ENCODE measurements around the gene MSLN.

MSLN gene

DNA sequence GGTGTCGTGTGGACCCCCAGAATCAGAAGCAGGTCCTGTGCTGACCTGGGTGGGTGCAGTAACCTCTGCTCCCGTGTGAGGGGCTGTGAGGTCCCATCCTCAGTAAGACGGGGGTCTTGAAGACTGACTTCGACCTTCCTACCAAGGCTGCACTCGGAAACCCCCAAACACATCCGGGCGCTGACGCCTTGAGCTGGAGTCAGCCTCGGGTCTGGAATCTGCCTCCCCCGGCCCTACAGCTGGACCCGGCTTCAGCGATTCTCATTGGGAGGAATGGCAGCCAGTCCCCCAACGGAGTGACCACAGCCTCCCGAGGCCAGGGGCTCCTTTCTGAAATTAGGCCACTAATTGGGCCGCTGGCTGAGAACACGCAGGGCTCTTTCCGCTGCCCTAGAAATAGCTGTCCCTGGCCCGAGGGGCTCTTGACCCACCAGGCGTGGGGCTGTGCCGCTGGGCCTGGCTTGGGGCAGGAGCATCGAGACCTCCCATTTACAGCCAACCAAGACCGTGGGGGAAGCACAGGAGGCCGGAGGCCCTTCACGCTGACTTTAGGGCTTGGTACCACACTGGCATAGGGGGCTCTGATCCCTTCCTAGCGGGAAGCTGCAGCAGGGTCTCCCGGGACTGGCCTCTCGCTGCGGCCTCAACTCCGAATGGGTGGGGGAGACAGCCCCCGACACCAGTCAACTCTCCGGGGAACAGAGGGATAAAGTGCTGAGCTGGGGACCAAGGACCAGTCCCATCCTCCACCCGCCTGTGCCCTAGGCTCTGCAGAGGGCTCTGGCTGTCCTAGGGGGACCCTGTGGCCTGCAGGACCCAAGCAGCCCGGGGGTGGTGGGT, 42.6 kb downstream of the MSLN start:
- Histone ChIP-seq H3K36me3 (ENCODE audit: low read depth) (no peaks in the 10 kb centered on the region), H3K27ac (ENCODE audit: poor library complexity, severe bottlenecking) (no peak overlapping the region), H3K27me3 (ENCODE audit: insufficient read depth, poor library complexity, severe bottlenecking) (peaks cover 52% of the 10 kb centered on the region), H3K4me1 (ENCODE audit: insufficient read depth, poor library complexity, severe bottlenecking) (no peaks in the 10 kb centered on the region), H3K9me3 (ENCODE audit: severe bottlenecking) (no peaks in the 10 kb centered on the region), H3K4me3 (ENCODE audit: severe bottlenecking) (no peak overlapping the region)
- TF ChIP-seq, protein P1, sequence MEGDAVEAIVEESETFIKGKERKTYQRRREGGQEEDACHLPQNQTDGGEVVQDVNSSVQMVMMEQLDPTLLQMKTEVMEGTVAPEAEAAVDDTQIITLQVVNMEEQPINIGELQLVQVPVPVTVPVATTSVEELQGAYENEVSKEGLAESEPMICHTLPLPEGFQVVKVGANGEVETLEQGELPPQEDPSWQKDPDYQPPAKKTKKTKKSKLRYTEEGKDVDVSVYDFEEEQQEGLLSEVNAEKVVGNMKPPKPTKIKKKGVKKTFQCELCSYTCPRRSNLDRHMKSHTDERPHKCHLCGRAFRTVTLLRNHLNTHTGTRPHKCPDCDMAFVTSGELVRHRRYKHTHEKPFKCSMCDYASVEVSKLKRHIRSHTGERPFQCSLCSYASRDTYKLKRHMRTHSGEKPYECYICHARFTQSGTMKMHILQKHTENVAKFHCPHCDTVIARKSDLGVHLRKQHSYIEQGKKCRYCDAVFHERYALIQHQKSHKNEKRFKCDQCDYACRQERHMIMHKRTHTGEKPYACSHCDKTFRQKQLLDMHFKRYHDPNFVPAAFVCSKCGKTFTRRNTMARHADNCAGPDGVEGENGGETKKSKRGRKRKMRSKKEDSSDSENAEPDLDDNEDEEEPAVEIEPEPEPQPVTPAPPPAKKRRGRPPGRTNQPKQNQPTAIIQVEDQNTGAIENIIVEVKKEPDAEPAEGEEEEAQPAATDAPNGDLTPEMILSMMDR (IDR thresholded peaks at IDR 0.05; ENCODE audit: poor library complexity, severe bottlenecking): no peak
- ATAC-seq (ENCODE audit: low read depth) (no peak), DNase-seq (ENCODE audit: low spot score) (no peak)

DNA sequence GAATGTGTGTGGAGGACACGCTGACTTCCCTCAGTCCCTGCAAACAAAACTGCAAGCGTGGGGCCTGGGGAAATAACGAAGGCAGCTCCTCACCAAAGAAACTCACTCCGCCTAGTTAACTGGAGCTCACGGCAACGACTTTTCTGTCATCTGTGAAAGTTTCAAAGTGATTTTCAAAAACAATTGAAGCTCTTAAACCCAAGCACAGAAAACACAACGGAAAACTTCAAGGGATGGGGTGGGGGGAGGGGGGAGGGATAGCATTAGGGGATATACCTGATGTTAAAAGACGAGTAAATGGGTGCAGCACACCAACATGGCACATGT, 43.2 kb downstream of the MSLN start:
- TF ChIP-seq, protein P1 (IDR thresholded peaks at IDR 0.05; ENCODE audit: poor library complexity, severe bottlenecking): no peak
- Histone ChIP-seq H3K36me3 (ENCODE audit: low read depth) (no peaks in the 10 kb centered on the region), H3K4me1 (ENCODE audit: insufficient read depth, poor library complexity, severe bottlenecking) (no peaks in the 10 kb centered on the region), H3K27me3 (ENCODE audit: insufficient read depth, poor library complexity, severe bottlenecking) (peaks cover 52% of the 10 kb centered on the region), H3K4me3 (ENCODE audit: severe bottlenecking) (no peak overlapping the region), H3K9me3 (ENCODE audit: severe bottlenecking) (no peaks in the 10 kb centered on the region), H3K27ac (ENCODE audit: poor library complexity, severe bottlenecking) (no peak overlapping the region)
- no peak for DNase-seq (ENCODE audit: low spot score)
- no peak for ATAC-seq (ENCODE audit: low read depth)

GRCh38 chr16:804193-805048, 43.9 kb downstream of the MSLN start:
- H3K27me3 ChIP-seq (ENCODE audit: insufficient read depth, poor library complexity, severe bottlenecking): peaks cover 50% of the 10 kb centered on the region
- no peaks in the 10 kb centered on the region for H3K36me3 ChIP-seq (ENCODE audit: low read depth)
- ATAC-seq (ENCODE audit: low read depth) (no peak), DNase-seq (ENCODE audit: low spot score) (no peak)
- H3K27ac ChIP-seq (ENCODE audit: poor library complexity, severe bottlenecking): no peak overlapping the region
- TF ChIP-seq, protein P1 (IDR thresholded peaks at IDR 0.05; ENCODE audit: poor library complexity, severe bottlenecking): no peak
- H3K4me1 ChIP-seq (ENCODE audit: insufficient read depth, poor library complexity, severe bottlenecking): no peaks in the 10 kb centered on the region
- H3K4me3 ChIP-seq (ENCODE audit: severe bottlenecking): no peak overlapping the region
- no peaks in the 10 kb centered on the region for H3K9me3 ChIP-seq (ENCODE audit: severe bottlenecking)

DNA sequence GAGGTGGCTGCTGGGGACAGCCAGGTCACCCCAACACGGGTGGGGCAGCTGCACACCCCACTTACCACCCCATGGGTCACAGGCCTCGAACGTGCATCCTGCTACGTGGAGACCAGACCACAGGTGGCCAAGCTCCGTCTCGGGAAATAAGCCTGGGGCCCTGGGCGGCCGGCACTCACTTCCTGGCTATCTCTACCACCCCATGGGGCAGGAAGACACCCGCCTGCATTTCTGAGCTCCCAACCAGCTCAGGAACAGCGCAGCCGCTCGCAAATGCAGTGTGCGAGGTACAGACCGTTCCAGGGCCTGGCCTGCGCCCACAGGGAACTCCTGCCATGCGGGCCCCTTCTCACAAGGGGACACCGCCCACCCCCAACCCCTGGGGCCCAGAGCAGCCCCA, 44.9 kb downstream of the MSLN start:
- Histone ChIP-seq H3K27ac (ENCODE audit: poor library complexity, severe bottlenecking) (no peak overlapping the region), H3K4me3 (ENCODE audit: severe bottlenecking) (no peak overlapping the region), H3K27me3 (ENCODE audit: insufficient read depth, poor library complexity, severe bottlenecking) (peaks cover 39% of the 10 kb centered on the region), H3K9me3 (ENCODE audit: severe bottlenecking) (no peaks in the 10 kb centered on the region), H3K36me3 (ENCODE audit: low read depth) (no peaks in the 10 kb centered on the region), H3K4me1 (ENCODE audit: insufficient read depth, poor library complexity, severe bottlenecking) (no peaks in the 10 kb centered on the region)
- no peak for ATAC-seq (ENCODE audit: low read depth)
- no peak for DNase-seq (ENCODE audit: low spot score)
- TF ChIP-seq, protein P1 (IDR thresholded peaks at IDR 0.05; ENCODE audit: poor library complexity, severe bottlenecking): no peak
